HFFc6 (cell line): ENCODE measurements around the gene GSTP1. TPM values are rescaled to one million over a fixed set of nuclear protein-coding genes. Genes with fewer than 3 reads are reported as not detected.

Experiments used
- DNase-seq: peaks from one replicate; pipeline ENCODE4 v3.0.0-alpha.2; 2018
- H3K27ac Mint-ChIP-seq: 2 replicates; pipeline ENCODE4 v1.8.0; 2020; ENCODE audit warnings: mild to moderate bottlenecking, mixed read lengths
- H3K27me3 Mint-ChIP-seq: 2 replicates; pipeline ENCODE4 v1.8.0; 2021; ENCODE audit warnings: mild to moderate bottlenecking, moderate library complexity, mixed read lengths; ENCODE audit not compliant: insufficient read depth
- H3K36me3 Mint-ChIP-seq: 2 replicates; pipeline ENCODE4 v1.8.0; 2021; ENCODE audit warnings: low read depth, mixed read lengths
- H3K4me1 Mint-ChIP-seq: 2 replicates; pipeline ENCODE4 v1.8.0; 2020; ENCODE audit warnings: low read depth, mixed read lengths
- H3K4me3 Mint-ChIP-seq: 2 replicates; pipeline ENCODE4 v1.8.0; 2020; ENCODE audit warnings: mild to moderate bottlenecking, moderate library complexity, mixed read lengths
- H3K9me3 Mint-ChIP-seq: 2 replicates; pipeline ENCODE4 v1.8.0; 2020; ENCODE audit warnings: mild to moderate bottlenecking, mixed read lengths
- total RNA-seq, 6 experiments: library from RNA; stranded (reverse); fragmentation: NEBNext Ultra II Directional; extraction: Animal tissue kit (Norgen Biotek cat#: 25700); gene quantifications; 2 replicates in 1 of 6; 3 replicates in 5 of 6; pipeline ENCODE4 v1.2.3, GENCODE V29; 2021
- TF ChIP-seq, protein P1 (sequence below): fragments of 200-600 bp; sonication (generic); IDR thresholded peaks from 2 replicates; pipeline ENCODE4 v1.5.0; 2021; ENCODE audit warnings: antibody characterized with exemption, mild to moderate bottlenecking

Gene GSTP1
- total RNA-seq, 6 experiments from 2014 or later = 497 to 569 (median 512) TPM

DNA sequence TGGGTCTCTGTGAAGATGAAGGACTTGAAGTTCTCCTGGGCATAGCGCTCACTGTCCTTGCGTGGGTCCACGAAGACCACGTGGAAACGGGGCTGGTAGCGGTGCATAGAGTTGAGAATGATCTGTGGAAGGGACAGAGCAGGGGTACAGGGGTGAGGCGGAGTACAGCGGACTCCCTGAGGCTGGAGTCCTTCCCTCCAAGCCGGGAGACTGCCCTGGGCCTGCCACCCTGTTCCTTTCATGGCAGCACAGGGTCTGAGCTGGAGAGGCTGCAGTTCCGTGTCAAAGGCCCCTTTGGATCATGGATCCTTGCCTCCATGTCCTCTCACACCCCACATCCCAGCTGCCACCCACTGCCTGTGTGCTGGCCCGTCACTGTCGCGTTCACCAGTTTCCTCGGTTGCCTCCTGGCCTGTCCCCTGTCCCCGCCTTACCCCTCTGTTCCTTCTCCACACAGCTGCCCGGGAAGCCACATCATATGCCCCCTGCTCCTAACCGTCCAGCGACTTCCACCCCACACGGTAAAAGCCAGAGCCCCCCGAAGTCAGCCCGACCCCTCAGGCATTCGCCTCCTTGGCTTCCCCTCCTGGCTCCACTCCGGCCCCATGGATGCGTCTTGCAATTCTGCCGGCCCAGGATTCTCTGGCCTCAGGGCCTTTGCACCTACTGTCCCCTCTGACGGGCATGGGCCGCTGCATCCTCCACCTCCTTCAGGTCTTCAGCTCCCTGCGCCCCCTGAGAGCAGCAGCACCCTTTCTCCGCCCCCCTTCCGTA, 49.6 kb downstream of the GSTP1 start:
- Mint-ChIP-seq H3K4me3 (no peak overlapping the region), H3K36me3 (no peaks in the 10 kb centered on the region), H3K27me3 (peaks cover 2% of the 10 kb centered on the region; the same call in 1 of the 2 replicates), H3K27ac (no peak overlapping the region), H3K4me1 (peaks cover 5% of the 10 kb centered on the region), H3K9me3 (no peaks in the 10 kb centered on the region)
- no peak for DNase-seq
- TF ChIP-seq, protein P1, sequence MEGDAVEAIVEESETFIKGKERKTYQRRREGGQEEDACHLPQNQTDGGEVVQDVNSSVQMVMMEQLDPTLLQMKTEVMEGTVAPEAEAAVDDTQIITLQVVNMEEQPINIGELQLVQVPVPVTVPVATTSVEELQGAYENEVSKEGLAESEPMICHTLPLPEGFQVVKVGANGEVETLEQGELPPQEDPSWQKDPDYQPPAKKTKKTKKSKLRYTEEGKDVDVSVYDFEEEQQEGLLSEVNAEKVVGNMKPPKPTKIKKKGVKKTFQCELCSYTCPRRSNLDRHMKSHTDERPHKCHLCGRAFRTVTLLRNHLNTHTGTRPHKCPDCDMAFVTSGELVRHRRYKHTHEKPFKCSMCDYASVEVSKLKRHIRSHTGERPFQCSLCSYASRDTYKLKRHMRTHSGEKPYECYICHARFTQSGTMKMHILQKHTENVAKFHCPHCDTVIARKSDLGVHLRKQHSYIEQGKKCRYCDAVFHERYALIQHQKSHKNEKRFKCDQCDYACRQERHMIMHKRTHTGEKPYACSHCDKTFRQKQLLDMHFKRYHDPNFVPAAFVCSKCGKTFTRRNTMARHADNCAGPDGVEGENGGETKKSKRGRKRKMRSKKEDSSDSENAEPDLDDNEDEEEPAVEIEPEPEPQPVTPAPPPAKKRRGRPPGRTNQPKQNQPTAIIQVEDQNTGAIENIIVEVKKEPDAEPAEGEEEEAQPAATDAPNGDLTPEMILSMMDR = no peak

DNA sequence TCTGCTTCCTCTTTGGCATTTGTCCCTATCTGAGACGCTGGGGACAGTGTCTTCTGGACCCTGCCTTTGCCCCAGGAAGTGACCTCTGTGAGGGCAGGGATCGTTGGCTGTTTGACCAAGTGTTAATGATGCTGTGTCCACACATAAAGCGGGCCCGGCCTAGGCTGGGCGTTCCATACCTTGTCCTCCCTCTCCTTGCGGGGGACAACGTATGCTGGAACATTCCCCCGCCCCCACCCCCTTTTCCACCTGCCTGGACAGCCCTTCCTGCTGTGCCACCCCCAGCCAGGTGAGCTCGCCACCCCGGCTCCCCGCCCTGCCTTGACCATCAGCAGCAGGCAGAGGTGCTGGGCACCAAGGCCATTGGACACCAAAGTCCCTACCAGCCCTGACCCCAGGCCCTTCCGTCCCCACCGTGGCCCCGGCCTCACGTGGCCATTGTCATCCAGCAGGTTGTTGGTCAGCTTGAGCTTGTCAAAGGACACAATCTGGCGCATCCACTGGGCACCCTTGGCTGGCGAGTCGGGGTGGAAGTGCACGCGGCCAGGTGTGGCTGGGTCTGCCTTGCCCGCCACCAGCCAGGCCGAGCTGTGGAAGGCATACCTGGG, 50.2 kb downstream of the GSTP1 start:
- DNase-seq = no peak
- no peak overlapping the region for H3K27ac Mint-ChIP-seq
- TF ChIP-seq, protein P1 = no peak
- no peak overlapping the region for H3K4me3 Mint-ChIP-seq
- H3K36me3 Mint-ChIP-seq = no peaks in the 10 kb centered on the region
- H3K27me3 Mint-ChIP-seq = peaks cover 2% of the 10 kb centered on the region; the same call in 1 of the 2 replicates
- peaks cover 5% of the 10 kb centered on the region for H3K4me1 Mint-ChIP-seq
- H3K9me3 Mint-ChIP-seq = no peaks in the 10 kb centered on the region

DNA sequence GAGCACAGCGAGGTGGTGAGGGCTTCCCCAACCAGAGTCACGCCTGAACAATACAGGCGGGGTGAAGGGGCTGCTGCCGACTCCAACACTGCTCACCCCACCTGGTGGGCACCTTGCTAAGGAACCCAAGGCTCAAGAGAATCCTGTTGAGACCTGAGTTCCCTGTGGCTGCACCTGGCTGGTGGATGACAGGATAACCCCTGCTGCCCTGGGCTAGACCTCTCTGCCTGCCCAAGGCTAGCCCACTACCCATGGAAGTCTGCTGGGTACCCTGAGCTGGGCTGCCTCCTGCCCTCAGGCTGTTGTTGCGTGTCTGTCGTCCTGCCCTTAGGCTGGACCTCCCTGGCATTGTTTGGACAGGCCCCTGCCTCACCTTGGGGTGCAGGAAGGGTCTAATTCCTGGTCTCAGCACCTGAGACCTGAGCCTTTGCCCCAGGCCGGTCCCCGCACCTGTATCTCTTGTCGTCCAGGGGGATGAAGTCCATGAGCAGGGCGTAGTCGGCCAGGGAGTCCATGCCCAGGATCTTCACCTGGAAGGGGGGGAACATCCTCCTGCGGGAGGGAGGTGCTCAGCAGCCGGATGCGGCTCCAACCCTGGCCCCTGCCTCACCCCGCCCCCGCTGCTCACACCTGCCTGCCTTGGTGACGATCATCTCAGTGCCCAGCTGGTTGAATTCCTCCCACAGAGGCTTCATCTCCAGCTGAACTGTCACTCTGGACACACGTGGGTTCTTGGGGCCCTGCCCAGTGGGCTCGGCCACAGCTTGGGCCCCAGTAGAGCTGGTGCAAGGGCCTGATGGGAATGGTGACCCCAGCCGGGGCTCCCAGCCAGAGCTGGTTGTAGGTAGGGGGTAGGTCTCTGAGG, 51.0 kb downstream of the GSTP1 start:
- no peaks in the 10 kb centered on the region for H3K36me3 Mint-ChIP-seq

DNA sequence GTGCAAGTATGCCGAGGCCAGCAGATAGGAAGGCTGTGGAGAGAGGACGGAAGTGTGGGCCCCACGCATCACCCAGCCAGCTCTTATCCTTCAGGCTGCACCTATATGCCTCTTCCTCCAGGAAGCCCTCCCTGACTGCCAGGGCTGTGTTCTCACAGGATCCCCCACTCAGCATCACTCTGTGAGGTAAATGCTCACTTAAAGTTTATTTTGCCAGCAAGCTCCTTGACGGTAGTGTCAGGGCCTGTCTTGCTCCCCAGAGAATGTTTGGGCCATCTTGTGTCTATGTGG, 51.6 kb downstream of the GSTP1 start:
- H3K9me3 Mint-ChIP-seq = no peaks in the 10 kb centered on the region
- no peak overlapping the region for H3K4me3 Mint-ChIP-seq
- H3K4me1 Mint-ChIP-seq = peaks cover 5% of the 10 kb centered on the region
- peaks cover 9% of the 10 kb centered on the region for H3K27me3 Mint-ChIP-seq
- TF ChIP-seq, protein P1 = no peak
- no peak overlapping the region for H3K27ac Mint-ChIP-seq
- H3K36me3 Mint-ChIP-seq = no peaks in the 10 kb centered on the region
- no peak for DNase-seq

More for the DNA sequence above, 51.0 kb downstream of the GSTP1 start:
- TF ChIP-seq, protein P1 = no peak
- no peak overlapping the region for H3K4me3 Mint-ChIP-seq
- H3K9me3 Mint-ChIP-seq = no peaks in the 10 kb centered on the region
- no peak overlapping the region for H3K27ac Mint-ChIP-seq
- H3K4me1 Mint-ChIP-seq = peaks cover 5% of the 10 kb centered on the region
- peaks cover 5% of the 10 kb centered on the region; the same call in 1 of the 2 replicates for H3K27me3 Mint-ChIP-seq
- DNase-seq = no peak

Other genes with a start within 250 kb of the GSTP1 start
- 10 to 100 TPM; 69.1 to 80.7 (median 70.9) TPM for gene POLD4, start 230.3 kb upstream of the GSTP1 start, total RNA-seq
- 10 to 100 TPM in 4 of 6 experiments, 1 to 10 TPM in 2; 8.9 to 12.8 (median 10.5) TPM for gene CLCF1, start 210.2 kb upstream of the GSTP1 start, total RNA-seq
- gene RAD9A, start 191.8 kb upstream of the GSTP1 start, total RNA-seq = 10 to 100 TPM in 1 of 6 experiments, 1 to 10 TPM in 5; 7.6 to 10.3 (median 8.8) TPM
- gene PPP1CA, start 182.0 kb upstream of the GSTP1 start, total RNA-seq = 100 to 1,000 TPM; 162 to 191 (median 180) TPM
- gene TBC1D10C, start 179.7 kb upstream of the GSTP1 start, total RNA-seq = not detected
- gene CARNS1, start 168.1 kb upstream of the GSTP1 start, total RNA-seq = under 1 TPM in 5 of 6 experiments, not detected in 1; 0.05 to 0.14 (median 0.06) TPM
- 10 to 100 TPM; 51.5 to 58.4 (median 55.8) TPM for gene RPS6KB2, start 155.3 kb upstream of the GSTP1 start, total RNA-seq
- under 1 TPM in 3 of 6 experiments, not detected in 3; 0.35 to 0.50 (median 0.40) TPM for gene PTPRCAP, start 146.1 kb upstream of the GSTP1 start, total RNA-seq
- gene CORO1B, start 140.3 kb upstream of the GSTP1 start, total RNA-seq = 100 to 1,000 TPM in 5 of 6 experiments, 10 to 100 TPM in 1; 98.8 to 127 (median 108) TPM
- gene GPR152, start 131.1 kb upstream of the GSTP1 start, total RNA-seq = not detected
- gene CABP4, start 128.5 kb upstream of the GSTP1 start, total RNA-seq = not detected
- 10 to 100 TPM; 28.5 to 43.7 (median 32.2) TPM for gene TMEM134, start 114.6 kb upstream of the GSTP1 start, total RNA-seq
- gene AIP, start 100.8 kb upstream of the GSTP1 start, total RNA-seq = 10 to 100 TPM; 53.0 to 59.4 (median 55.1) TPM
- 10 to 100 TPM; 19.6 to 30.3 (median 23.5) TPM for gene PITPNM1, start 78.4 kb upstream of the GSTP1 start, total RNA-seq
- 10 to 100 TPM; 29.3 to 36.0 (median 31.5) TPM for gene CDK2AP2, start 75.7 kb upstream of the GSTP1 start, total RNA-seq
- gene CABP2, start 60.4 kb upstream of the GSTP1 start, total RNA-seq = not detected
- 100 to 1,000 TPM; 130 to 150 (median 135) TPM for gene NDUFV1, start 23.1 kb downstream of the GSTP1 start, total RNA-seq
- gene NUDT8, start 46.1 kb downstream of the GSTP1 start, total RNA-seq = 1 to 10 TPM; 2.0 to 3.0 (median 2.6) TPM
- gene TBX10, start 56.0 kb downstream of the GSTP1 start, total RNA-seq = not detected
- gene ACY3, start 66.9 kb downstream of the GSTP1 start, total RNA-seq = not detected
- gene ALDH3B2, start 90.8 kb downstream of the GSTP1 start, total RNA-seq = not detected